HepG2 (cell line): ENCODE data around the gene CSKMT. TPM values are rescaled to one million over a fixed set of nuclear protein-coding genes. Genes with fewer than 3 reads are reported as not detected.

Source experiments
- BHLHE40 ChIP-seq: IDR thresholded peaks from 2 replicates; pipeline ENCODE4 v1.6.1; 2011; ENCODE audit warnings: low read length, improper control_type of control experiment
- FOXO1 ChIP-seq: sonication (generic); formaldehyde crosslinking; IDR thresholded peaks from 2 replicates; pipeline ENCODE4 v1.4.0; 2020; ENCODE audit warnings: missing genetic modification reagents
- KMT2B ChIP-seq: IDR thresholded peaks from 2 replicates; pipeline ENCODE4 v1.6.1; 2016; ENCODE audit warnings: missing genetic modification reagents, missing compliant biosample characterization
- MXI1 ChIP-seq: IDR thresholded peaks from 3 replicates; pipeline ENCODE4 v1.6.1; 2012; ENCODE audit warnings: low read depth, low read length, inconsistent platforms, borderline replicate concordance
- NR2F2 ChIP-seq: IDR thresholded peaks from 2 replicates; pipeline ENCODE4 v1.6.1; 2012; ENCODE audit warnings: low read depth, inconsistent platforms, borderline replicate concordance
- RXRA ChIP-seq: sonication (generic); formaldehyde crosslinking; IDR thresholded peaks from 2 replicates; pipeline ENCODE4 v1.5.1; 2020; ENCODE audit warnings: missing genetic modification reagents
- SOX5 ChIP-seq: IDR thresholded peaks from 2 replicates; pipeline ENCODE4 v1.6.1; 2016; ENCODE audit warnings: borderline replicate concordance
- SPEN ChIP-seq: sonication (generic); formaldehyde crosslinking; IDR thresholded peaks from 2 replicates; pipeline ENCODE4 v1.5.1; 2020; ENCODE audit warnings: low read depth, mild to moderate bottlenecking, missing genetic modification reagents
- SRSF1 ChIP-seq: fragments of 200-400 bp; formaldehyde crosslinking; optimal IDR thresholded peaks from 2 replicates; pipeline ENCODE3; 2017; ENCODE audit warnings: mild to moderate bottlenecking, low read depth, low read length, moderate library complexity
- ZNF556 ChIP-seq: sonication (generic); formaldehyde crosslinking; IDR thresholded peaks from 2 replicates; pipeline ENCODE4 v1.4.0; 2020; ENCODE audit warnings: mild to moderate bottlenecking, missing genetic modification reagents, borderline replicate concordance
- ZNF646 ChIP-seq: sonication (generic); formaldehyde crosslinking; IDR thresholded peaks from 2 replicates; pipeline ENCODE4 v1.9.0; 2021; ENCODE audit warnings: mild to moderate bottlenecking, missing genetic modification reagents
- ZNF749 ChIP-seq: sonication (generic); formaldehyde crosslinking; IDR thresholded peaks from 2 replicates; pipeline ENCODE4 v1.8.0; 2022; ENCODE audit warnings: mild to moderate bottlenecking, missing genetic modification reagents, moderate library complexity, borderline replicate concordance
- ZNF878 ChIP-seq: sonication (generic); formaldehyde crosslinking; IDR thresholded peaks from 2 replicates; pipeline ENCODE4 v1.8.1; 2023; ENCODE audit warnings: mild to moderate bottlenecking, missing genetic modification reagents, moderate library complexity
- polyA plus RNA-seq, 8 experiments: library from polyadenylated mRNA; depleted of rRNA in 3 of 8; stranded (reverse) in 7 of 8; unstranded in 1 of 8; fragments of >200 nt; fragmentation: Illumina TruSeq in 4 of 8; extraction: Trizol in 4 of 8; gene quantifications; 2 replicates each; pipeline versions ENCODE4 v1.2.1 to v1.2.3, GENCODE V29; 2011 to 2016; ENCODE audit warnings: low read depth in 4 of 8, missing spikeins in 1 of 8, mixed read lengths in 1 of 8; ENCODE audit not compliant: insufficient read depth in 1 of 8
- total RNA-seq, 5 experiments: library from RNA; depleted of rRNA; stranded (reverse); fragments of >200 nt; fragmentation: Illumina TruSeq; extraction: Trizol; gene quantifications; 2 replicates each; pipeline ENCODE4 v1.2.3, GENCODE V29; 2016; ENCODE audit warnings: low read depth in 1 of 5
- TF ChIP-seq, protein P1 (sequence below): sonication (generic); formaldehyde crosslinking; IDR thresholded peaks from 2 replicates; pipeline ENCODE4 v1.4.0; 2020; ENCODE audit warnings: missing genetic modification reagents, borderline replicate concordance
- TF ChIP-seq, protein P2 (sequence below): sonication (generic); formaldehyde crosslinking; IDR thresholded peaks from 2 replicates; pipeline ENCODE4 v1.8.0; 2022; ENCODE audit warnings: mild to moderate bottlenecking, missing genetic modification reagents; ENCODE audit not compliant: insufficient replicate concordance

CSKMT gene
- total and polyA plus RNA-seq, 2 of the 13 experiments (the other 11 are each of a cell fraction or from before 2014, with no cell fraction given) = 7.6 to 31.8 TPM

DNA sequence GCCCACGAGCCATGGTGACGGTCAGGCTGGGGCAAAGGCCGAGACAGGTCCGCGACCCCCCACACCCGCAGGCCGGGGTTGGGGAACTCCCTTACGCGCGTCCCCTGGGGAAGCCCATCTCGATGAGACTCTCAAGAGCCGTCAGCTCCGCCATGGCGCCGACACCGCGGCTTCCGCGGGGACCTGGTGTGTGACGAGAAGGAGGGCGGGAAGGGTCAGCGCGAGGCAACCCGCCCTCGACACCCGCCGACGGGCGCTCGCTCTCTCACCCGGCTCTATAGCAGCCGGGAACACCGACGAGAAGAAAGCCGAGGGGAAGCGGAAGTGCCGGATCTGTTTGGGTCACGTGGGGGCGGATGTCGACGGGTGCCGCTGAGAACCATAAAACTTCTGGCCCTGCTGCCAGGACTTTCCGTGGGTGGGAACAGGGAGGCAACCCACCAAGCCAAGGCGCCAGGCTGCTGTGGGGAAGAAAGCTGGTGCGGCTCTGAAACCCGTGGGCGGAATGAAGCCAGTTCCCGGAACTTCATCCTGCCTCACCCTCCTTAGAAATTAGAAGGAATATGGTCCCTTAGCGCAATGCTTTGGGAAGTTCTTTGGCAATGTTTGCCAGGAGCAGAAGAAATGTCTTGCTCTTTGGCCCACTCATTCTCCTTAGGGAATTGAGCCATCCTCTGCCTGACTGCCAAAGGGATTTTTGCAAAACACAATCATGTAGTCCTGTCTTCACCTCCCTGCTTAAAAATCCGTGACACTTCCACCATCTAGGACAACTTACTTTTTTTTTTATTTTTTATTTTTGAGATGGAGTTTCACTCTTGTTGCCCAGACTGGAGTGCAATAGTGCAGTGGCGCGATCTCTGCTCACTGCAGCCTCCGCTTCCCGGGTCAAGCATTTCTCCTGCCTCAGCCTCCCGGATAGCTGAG, 13.9 kb downstream of the CSKMT start, which contains the start of gene UBXN1 (continued):
- TF ChIP-seq, protein P1, sequence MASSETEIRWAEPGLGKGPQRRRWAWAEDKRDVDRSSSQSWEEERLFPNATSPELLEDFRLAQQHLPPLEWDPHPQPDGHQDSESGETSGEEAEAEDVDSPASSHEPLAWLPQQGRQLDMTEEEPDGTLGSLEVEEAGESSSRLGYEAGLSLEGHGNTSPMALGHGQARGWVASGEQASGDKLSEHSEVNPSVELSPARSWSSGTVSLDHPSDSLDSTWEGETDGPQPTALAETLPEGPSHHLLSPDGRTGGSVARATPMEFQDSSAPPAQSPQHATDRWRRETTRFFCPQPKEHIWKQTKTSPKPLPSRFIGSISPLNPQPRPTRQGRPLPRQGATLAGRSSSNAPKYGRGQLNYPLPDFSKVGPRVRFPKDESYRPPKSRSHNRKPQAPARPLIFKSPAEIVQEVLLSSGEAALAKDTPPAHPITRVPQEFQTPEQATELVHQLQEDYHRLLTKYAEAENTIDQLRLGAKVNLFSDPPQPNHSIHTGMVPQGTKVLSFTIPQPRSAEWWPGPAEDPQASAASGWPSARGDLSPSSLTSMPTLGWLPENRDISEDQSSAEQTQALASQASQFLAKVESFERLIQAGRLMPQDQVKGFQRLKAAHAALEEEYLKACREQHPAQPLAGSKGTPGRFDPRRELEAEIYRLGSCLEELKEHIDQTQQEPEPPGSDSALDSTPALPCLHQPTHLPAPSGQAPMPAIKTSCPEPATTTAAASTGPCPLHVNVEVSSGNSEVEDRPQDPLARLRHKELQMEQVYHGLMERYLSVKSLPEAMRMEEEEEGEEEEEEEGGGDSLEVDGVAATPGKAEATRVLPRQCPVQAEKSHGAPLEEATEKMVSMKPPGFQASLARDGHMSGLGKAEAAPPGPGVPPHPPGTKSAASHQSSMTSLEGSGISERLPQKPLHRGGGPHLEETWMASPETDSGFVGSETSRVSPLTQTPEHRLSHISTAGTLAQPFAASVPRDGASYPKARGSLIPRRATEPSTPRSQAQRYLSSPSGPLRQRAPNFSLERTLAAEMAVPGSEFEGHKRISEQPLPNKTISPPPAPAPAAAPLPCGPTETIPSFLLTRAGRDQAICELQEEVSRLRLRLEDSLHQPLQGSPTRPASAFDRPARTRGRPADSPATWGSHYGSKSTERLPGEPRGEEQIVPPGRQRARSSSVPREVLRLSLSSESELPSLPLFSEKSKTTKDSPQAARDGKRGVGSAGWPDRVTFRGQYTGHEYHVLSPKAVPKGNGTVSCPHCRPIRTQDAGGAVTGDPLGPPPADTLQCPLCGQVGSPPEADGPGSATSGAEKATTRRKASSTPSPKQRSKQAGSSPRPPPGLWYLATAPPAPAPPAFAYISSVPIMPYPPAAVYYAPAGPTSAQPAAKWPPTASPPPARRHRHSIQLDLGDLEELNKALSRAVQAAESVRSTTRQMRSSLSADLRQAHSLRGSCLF (CRISPR knock-in tag) = no peak
- TF ChIP-seq ZNF646 (CRISPR knock-in tag) = no peak
- peak; percentile 77; the same call in 2 of the 3 replicates for TF ChIP-seq MXI1
- peak; percentile 57; the same call in 1 of the 2 replicates for TF ChIP-seq FOXO1 (CRISPR knock-in tag)
- TF ChIP-seq ZNF749 (CRISPR knock-in tag) = 0 out of 2 replicates have a peak, but pooled peaks have one; percentile 21
- TF ChIP-seq SOX5 (CRISPR knock-in tag) = 0 out of 2 replicates have a peak, but pooled peaks have one; percentile 23
- TF ChIP-seq SPEN (CRISPR knock-in tag) = peak; percentile 88
- TF ChIP-seq, protein P2, sequence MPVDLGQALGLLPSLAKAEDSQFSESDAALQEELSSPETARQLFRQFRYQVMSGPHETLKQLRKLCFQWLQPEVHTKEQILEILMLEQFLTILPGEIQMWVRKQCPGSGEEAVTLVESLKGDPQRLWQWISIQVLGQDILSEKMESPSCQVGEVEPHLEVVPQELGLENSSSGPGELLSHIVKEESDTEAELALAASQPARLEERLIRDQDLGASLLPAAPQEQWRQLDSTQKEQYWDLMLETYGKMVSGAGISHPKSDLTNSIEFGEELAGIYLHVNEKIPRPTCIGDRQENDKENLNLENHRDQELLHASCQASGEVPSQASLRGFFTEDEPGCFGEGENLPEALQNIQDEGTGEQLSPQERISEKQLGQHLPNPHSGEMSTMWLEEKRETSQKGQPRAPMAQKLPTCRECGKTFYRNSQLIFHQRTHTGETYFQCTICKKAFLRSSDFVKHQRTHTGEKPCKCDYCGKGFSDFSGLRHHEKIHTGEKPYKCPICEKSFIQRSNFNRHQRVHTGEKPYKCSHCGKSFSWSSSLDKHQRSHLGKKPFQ (CRISPR knock-in tag) = peak; percentile 86
- TF ChIP-seq NR2F2 = no peak
- peak; percentile 72; the same call in 1 of the 2 replicates for TF ChIP-seq ZNF878 (CRISPR knock-in tag)
- peak; percentile 49; the same call in 1 of the 2 replicates for TF ChIP-seq RXRA (CRISPR knock-in tag)
- TF ChIP-seq ZNF556 (CRISPR knock-in tag) = peak; percentile 64
- peak; percentile 94 for TF ChIP-seq KMT2B (CRISPR knock-in tag)
- TF ChIP-seq BHLHE40 = peak; percentile 52; the same call in 1 of the 2 replicates
- peak; percentile 93 for TF ChIP-seq SRSF1
